GM12801 (cell line): ENCODE measurements around the gene FOS.

Experiments
- CTCF ChIP-seq: IDR thresholded peaks from one replicate; pipeline ENCODE4 v1.5.1; 2011; ENCODE audit warnings: control low read depth; ENCODE audit not compliant: insufficient read length; ENCODE audit errors: extremely low read depth

The FOS gene

GRCh38 chr14:75280831-75281653 is 2.4 kb downstream of the FOS start:
- TF ChIP-seq CTCF, result no peak

GRCh38 chr14:75281654-75282019 is 3.0 kb downstream of the FOS start:
- no peak for TF ChIP-seq CTCF

- no peak for TF ChIP-seq CTCF
Measured at GRCh38 chr14:75282170-75282554, 3.5 kb downstream of the FOS start.

- TF ChIP-seq CTCF, result no peak
Measured at GRCh38 chr14:75283162-75283832, 4.7 kb downstream of the FOS start.

GRCh38 chr14:75283833-75284563 is 5.4 kb downstream of the FOS start:
- no peak for TF ChIP-seq CTCF

GRCh38 chr14:75285331-75285730 is 6.7 kb downstream of the FOS start:
- no peak for TF ChIP-seq CTCF

- no peak for TF ChIP-seq CTCF
Measured at GRCh38 chr14:75286313-75286712, 7.7 kb downstream of the FOS start.
